DOHH2 (cell line): ENCODE measurements around the gene SGPP1.

Source experiments
- EZH2phosphoT487 ChIP-seq: fragments of 200-600 bp; sonication (generic); IDR thresholded peaks from 2 replicates; pipeline ENCODE4 v1.6.1; 2017; ENCODE audit warnings: borderline replicate concordance, mild to moderate bottlenecking, antibody characterized with exemption, low read length, moderate library complexity, mixed read lengths
- TF ChIP-seq, protein P1 (sequence below): fragments of 200-600 bp; sonication (generic); IDR thresholded peaks from one replicate; pipeline ENCODE4 v1.5.1; 2014; ENCODE audit warnings: antibody characterized with exemption, mild to moderate bottlenecking, low read depth, low read length; ENCODE audit not compliant: poor library complexity, severe bottlenecking

DNA sequence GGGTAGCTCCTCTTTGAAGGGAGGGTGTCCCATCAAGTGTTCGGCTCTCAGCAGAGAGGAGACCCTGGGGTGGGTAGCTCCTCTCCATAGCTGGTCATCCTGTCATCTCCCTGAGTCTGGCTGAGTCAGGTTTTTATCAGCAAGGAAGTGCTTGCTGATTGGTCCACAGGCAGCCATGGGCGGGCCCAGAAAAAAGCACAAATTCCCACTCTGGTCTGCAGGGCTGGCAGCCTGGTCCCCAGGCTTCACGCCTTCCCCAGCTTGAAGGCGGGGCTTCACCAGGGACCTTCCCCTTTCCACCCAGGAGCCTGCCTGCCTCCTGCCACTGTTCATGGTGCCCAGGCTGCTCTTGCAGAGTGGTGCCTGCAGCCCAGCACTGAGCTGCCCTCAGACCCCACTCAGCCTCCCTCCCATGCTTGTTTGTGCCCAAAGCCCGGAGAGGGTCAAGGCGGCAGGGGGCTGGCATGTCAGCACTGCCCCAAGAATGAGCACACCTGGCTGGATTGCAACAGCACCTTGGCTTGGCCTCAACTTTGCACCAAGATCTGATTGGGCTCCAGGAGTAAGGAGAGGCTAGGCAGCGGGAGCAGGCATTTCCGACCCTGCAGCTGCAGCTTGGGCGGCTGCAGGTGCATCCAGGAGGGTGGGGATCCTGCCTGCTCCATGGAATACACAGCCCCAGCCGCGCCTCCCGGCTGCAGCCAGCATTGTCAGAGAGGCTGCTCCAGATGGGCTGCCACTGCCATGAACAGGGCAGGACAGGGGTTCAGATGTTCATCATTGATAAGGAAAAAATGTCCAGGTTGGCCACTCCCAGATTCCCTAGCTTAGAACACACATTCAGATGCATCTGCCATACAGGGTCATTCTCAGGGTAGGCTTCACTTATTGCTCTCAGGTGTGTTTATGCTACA is 64.2 kb downstream of the SGPP1 start:
- TF ChIP-seq, protein P1, sequence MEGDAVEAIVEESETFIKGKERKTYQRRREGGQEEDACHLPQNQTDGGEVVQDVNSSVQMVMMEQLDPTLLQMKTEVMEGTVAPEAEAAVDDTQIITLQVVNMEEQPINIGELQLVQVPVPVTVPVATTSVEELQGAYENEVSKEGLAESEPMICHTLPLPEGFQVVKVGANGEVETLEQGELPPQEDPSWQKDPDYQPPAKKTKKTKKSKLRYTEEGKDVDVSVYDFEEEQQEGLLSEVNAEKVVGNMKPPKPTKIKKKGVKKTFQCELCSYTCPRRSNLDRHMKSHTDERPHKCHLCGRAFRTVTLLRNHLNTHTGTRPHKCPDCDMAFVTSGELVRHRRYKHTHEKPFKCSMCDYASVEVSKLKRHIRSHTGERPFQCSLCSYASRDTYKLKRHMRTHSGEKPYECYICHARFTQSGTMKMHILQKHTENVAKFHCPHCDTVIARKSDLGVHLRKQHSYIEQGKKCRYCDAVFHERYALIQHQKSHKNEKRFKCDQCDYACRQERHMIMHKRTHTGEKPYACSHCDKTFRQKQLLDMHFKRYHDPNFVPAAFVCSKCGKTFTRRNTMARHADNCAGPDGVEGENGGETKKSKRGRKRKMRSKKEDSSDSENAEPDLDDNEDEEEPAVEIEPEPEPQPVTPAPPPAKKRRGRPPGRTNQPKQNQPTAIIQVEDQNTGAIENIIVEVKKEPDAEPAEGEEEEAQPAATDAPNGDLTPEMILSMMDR, result no peak
- TF ChIP-seq EZH2phosphoT487, result no peak
